ENCODE measurements around the gene KANSL1.
A peak's percentile ranks its signal among the peaks of the same experiment; 100 is the strongest.
"Not testable (repeated sequence)": the region's sequence is repeated elsewhere in the genome, so short reads cannot be mapped to it uniquely, and the experiment has no call there.

The KANSL1 gene

GRCh38 chr17:46193626-46194392 lies 580 bp upstream of the KANSL1 start:
- peak; percentile 85 for DNase-seq (ENCODE audit: low read depth)

- DNase-seq (ENCODE audit: low read depth) = peak; percentile 38
Observed at GRCh38 chr17:46192439-46193150, 634 bp downstream of the KANSL1 start.

DNA sequence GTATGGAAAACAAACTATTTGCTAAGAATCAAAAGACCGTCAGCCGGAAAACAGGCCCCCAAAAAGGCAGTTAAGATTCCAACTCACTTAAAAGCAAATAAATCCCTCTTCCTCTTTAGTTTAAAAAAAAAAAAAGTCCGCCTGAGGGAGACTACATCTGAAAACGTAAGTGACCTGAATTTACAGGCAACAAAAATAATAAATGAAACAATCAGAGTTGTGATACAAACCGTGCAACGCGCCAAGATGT lies 1.1 kb downstream of the KANSL1 start:
- DNase-seq (ENCODE audit: low read depth) = no peak

DNA sequence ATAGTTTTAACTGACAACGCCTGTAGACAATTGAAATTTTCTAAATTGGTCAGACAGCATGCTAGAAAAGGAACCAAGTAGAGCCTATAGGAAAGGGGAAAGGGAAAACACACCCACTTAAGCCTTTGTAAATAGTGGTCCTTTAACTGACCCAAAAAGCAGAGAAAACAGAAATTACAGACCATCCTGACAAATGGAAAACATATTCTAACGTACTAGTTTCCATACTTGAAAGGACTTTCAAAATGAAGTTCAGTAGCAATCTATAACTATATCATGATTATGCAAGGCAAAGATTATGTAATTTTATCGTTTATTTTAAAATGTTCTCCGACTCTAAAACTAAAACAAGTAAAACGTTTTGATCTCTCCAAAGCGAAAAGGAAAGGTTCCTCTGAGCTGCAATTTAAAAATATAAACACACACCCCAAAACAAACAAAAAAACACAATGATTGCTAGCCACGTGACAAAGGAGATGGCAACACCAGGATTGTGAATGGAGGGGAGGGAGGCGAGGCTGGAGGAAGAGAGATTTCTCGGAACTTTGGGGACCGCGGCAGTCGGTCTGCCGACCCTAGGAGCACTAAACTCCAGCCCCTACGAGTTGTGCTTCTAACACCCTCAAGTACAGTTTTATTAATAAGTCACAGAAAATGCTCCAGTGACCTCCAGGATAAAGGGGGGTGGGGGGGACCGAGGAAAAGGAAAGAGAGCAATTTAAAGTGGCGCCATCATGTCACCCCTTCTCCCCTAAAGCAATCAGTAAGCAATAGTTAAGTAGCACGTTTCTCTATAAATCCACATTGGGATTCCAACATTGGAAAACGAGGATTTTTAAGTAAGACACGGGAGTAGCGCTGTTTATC lies 1.7 kb downstream of the KANSL1 start:
- no peak for DNase-seq (ENCODE audit: low read depth)

GRCh38 chr17:46190763-46191162 lies 2.5 kb downstream of the KANSL1 start:
- no peak for DNase-seq (ENCODE audit: low read depth)

DNA sequence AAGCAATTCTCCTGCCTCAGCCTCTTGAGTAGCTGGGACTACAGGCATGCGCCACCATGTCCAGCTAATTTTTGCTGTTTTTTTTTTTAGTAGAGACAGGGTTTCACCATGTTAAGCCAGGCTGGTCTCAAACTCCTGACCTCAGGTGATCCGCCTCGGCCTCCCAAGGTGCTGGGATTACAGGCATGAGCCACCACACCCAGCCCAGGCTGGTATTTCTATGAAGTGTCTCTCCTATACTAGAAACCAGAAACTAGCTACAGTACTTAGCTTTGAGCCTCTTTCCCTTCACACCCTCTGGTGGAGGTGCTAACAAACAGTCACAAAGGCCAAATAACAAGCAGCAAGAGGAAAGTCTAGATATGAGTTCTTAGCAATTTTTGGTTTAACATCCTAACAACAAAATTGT lies 6.4 kb downstream of the KANSL1 start:
- not testable (repeated sequence) for DNase-seq (ENCODE audit: low read depth)

- no peak for DNase-seq (ENCODE audit: low read depth)
Observed at GRCh38 chr17:46184696-46185095, 8.5 kb downstream of the KANSL1 start.

GRCh38 chr17:46183383-46183782 lies 9.8 kb downstream of the KANSL1 start:
- DNase-seq (ENCODE audit: low read depth) = not testable (repeated sequence)

- no peak for DNase-seq (ENCODE audit: low read depth)
Observed at GRCh38 chr17:46182961-46183360, 10.3 kb downstream of the KANSL1 start.

- no peak for DNase-seq (ENCODE audit: low read depth)
Observed at GRCh38 chr17:46181940-46182339, 11.3 kb downstream of the KANSL1 start.

DNA sequence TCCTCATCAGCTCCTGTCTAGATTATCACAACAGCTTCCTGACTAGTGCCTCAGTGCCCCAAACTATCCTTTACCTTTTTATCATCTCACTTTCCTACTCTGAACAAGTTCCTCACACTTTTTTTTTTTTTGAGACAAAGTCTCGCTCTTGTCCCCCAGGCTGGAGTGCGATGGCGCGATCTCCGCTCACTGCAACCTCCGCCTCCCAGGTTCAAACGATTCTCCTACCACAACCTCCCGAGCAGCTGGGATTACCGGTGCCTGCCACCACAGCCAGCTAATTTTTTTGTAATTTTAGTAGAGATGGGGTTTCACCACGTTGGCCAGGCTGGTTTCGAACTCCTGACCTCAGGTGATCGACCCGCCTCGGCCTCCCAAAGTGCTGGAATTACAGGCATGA lies 11.9 kb downstream of the KANSL1 start:
- DNase-seq (ENCODE audit: low read depth) = not testable (repeated sequence)

DNA sequence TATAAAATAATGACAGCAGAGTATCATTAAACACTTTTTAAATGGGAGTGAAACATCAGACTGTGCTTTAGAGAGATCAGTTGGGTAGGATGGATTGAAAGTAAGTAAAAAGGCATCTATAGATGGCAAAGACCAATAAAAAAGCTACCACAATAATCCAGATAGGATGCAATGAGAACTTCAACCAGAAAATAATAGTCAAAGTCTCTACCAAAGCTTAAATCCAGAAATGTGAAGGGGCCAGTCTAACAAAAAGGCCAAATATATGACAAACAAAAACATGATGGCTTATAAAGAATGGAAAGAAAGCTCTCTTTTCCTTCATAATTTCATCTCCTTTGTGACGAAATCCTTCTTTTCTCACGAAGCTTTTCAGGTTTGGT lies 12.3 kb downstream of the KANSL1 start:
- DNase-seq (ENCODE audit: low read depth) = no peak

DNA sequence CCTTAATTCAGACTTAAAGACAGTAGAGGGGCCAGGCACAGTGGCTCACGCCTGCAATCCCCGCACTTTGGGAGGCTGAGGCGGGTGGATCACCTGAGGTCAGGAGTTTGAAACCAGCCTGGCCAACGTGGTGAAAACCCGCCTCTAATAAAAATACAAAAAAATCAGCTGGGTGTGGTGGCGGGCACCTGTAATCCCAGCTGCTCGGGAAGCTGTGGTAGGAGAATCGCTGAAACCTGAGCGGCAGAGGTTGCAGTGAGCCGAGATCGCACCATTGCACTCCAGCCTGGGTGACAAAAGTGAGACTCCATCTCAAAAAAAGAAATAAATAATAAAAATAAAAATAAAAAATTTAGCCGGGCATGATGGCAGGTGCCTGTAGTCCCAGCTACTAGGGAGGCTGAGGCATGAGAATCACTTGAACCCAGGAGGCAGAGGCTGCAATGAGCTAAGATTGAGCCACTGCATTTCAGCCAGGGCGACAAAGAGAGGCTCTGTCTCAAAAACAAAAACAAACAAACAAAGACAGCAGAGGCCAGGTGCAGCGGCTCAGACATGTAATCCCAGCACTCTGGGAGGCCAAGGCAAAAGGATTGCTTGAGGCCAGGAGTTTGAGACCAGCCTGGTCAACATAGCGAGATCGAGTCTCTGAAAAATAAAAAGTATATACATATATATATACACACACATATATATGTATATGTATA lies 12.9 kb downstream of the KANSL1 start:
- DNase-seq (ENCODE audit: low read depth) = not testable (repeated sequence)

GRCh38 chr17:46179375-46179999 lies 13.7 kb downstream of the KANSL1 start:
- DNase-seq (ENCODE audit: low read depth) = no peak

- DNase-seq (ENCODE audit: low read depth) = no peak
Observed at GRCh38 chr17:46178550-46179214, 14.5 kb downstream of the KANSL1 start.

DNA sequence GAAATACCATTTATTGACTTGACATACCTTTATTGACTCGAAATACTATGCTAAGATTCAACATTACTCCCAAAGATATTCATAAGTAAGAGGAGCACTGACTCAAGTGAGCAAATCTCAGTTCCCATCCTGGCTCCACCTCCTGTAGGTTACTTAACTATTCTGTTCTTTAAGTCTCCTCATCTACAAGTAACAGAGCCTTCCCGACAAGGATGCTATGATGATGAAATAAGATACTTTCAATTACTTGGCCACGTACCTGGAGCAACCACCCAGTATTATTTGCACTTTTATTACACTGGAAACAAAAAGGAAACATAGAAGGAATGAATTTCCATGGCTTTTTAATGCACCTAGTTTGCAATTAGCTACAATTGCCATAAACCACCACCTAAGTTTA lies 16.3 kb downstream of the KANSL1 start:
- no peak for DNase-seq (ENCODE audit: low read depth)

GRCh38 chr17:46175891-46176290 lies 17.3 kb downstream of the KANSL1 start:
- no peak for DNase-seq (ENCODE audit: low read depth)

DNA sequence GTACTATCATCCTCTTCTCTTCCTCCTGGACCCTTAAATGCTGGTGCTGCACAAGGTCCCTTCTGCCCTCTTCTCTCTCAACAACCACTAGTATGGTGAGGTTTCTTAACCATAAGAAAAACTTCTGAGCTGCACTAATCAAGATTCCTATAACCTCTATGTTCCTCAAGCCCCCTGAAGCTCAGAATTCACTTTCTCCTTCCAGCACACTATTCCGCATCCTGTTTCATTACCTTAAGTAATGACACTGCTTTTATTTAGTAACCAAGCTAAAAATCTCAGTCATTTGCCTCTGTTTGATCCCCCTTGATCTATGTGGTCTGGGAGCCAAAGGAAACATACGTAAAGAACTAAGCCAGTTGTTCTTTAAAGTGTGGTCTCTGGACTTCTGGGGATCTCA lies 20.1 kb downstream of the KANSL1 start:
- no peak for DNase-seq (ENCODE audit: low read depth)

GRCh38 chr17:46171939-46172338 lies 21.3 kb downstream of the KANSL1 start:
- no peak for DNase-seq (ENCODE audit: low read depth)

DNA sequence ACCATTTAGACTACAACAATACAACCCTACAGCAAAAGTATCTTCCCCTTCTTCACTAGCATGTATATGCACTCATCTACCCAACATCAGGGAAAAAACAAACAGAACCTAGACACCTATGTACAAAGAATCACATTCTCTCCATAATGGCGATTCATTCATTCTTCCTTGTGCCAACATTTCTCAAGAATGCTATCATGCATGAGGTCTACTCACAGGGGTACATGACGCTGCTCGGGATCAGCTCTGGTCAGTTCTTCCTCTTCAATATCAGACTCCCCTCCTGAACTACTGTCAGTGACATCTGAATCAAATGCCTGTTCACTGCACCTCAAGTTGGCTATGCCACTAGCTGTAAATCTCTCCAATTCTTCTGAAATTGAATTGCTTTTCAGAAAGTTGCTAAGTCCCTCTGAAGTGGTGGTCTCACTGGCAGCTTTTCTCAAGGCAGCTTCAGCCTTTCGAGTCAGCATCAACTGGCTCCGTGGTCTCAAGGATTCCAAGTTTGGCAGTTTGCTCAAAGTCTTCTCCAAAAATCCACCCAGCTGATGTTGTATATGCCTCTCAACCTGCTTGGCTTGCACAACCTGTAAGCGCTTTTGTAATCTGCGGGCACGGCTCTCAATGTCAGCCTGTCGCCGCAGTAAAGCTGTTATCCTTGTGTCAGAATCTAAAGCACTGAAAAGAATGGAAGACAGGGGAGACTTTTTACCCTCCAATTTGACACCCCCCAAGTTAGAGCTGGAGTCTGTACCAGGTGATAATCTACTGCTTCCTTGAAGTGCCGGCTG lies 22.4 kb downstream of the KANSL1 start:
- no peak for DNase-seq (ENCODE audit: low read depth)
